OCI-LY1 (cell line): ENCODE results near the gene ZNF831.

Experiments
- H2AFZ ChIP-seq: fragments of 200-600 bp; sonication (generic), shearing (Covaris generic); 2 replicates; pipeline ENCODE4 v1.6.0; 2014; ENCODE audit warnings: antibody characterized with exemption, mild to moderate bottlenecking, low read length
- H3F3A ChIP-seq: fragments of 200-600 bp; sonication (generic), shearing (Covaris generic); 2 replicates; pipeline ENCODE4 v1.6.0; 2014; ENCODE audit warnings: mild to moderate bottlenecking, antibody characterized with exemption, low read length, moderate library complexity; ENCODE audit not compliant: insufficient read depth
- H3K27ac ChIP-seq: fragments of 200-600 bp; sonication (generic); 2 replicates; pipeline ENCODE4 v1.5.1; 2014; ENCODE audit warnings: low read length, mixed run types, mild to moderate bottlenecking, low read depth; ENCODE audit not compliant: poor library complexity, severe bottlenecking
- H3K27me3 ChIP-seq: fragments of 200-600 bp; sonication (generic); 2 replicates; pipeline ENCODE4 v1.6.0; 2014; ENCODE audit warnings: antibody characterized with exemption, mild to moderate bottlenecking, low read length, moderate library complexity; ENCODE audit not compliant: insufficient read depth
- H3K36me3 ChIP-seq: fragments of 200-600 bp; sonication (generic); 2 replicates; pipeline ENCODE4 v1.6.1; 2014; ENCODE audit warnings: mild to moderate bottlenecking, antibody characterized with exemption, low read length, moderate library complexity, mixed read lengths; ENCODE audit not compliant: insufficient read depth
- H3K4me1 ChIP-seq: fragments of 200-600 bp; sonication (generic); 2 replicates; pipeline ENCODE4 v1.5.1; 2014; ENCODE audit warnings: mild to moderate bottlenecking, low read length, moderate library complexity; ENCODE audit not compliant: insufficient read depth, severe bottlenecking
- H3K4me2 ChIP-seq: fragments of 200-600 bp; sonication (generic), shearing (Covaris generic); 2 replicates; pipeline ENCODE4 v1.6.1; 2014; ENCODE audit warnings: low read length
- H3K4me3 ChIP-seq: fragments of 200-600 bp; sonication (generic); 2 replicates; pipeline ENCODE4 v1.5.1; 2014; ENCODE audit warnings: low read length, low read depth, mild to moderate bottlenecking, mixed read lengths; ENCODE audit not compliant: poor library complexity, severe bottlenecking
- H3K79me2 ChIP-seq: fragments of 200-600 bp; shearing (Covaris generic); 2 replicates; pipeline ENCODE4 v1.6.1; 2016; ENCODE audit warnings: mixed run types, low read length, mixed read lengths; ENCODE audit not compliant: insufficient read depth
- H3K9ac ChIP-seq: fragments of 200-600 bp; sonication (generic), shearing (Covaris generic); 2 replicates; pipeline ENCODE4 v1.6.1; 2014; ENCODE audit warnings: mild to moderate bottlenecking, low read length, mixed read lengths
- H3K9me2 ChIP-seq: fragments of 200-600 bp; sonication (generic), shearing (Covaris generic); 2 replicates; pipeline ENCODE4 v1.6.1; 2014; ENCODE audit warnings: low read depth, mild to moderate bottlenecking, low read length, mixed read lengths
- H3K9me3 ChIP-seq: fragments of 200-600 bp; shearing (Covaris generic); 2 replicates; pipeline ENCODE4 v1.6.1; 2014; ENCODE audit warnings: low read length, mixed read lengths
- H4K20me1 ChIP-seq: fragments of 200-600 bp; sonication (generic), shearing (Covaris generic); 2 replicates; pipeline ENCODE4 v1.6.0; 2016; ENCODE audit warnings: mild to moderate bottlenecking, low read length; ENCODE audit not compliant: insufficient read depth
- CTCF ChIP-seq: fragments of 200-600 bp; sonication (generic), shearing (Covaris generic); IDR thresholded peaks from 2 replicates; pipeline ENCODE4 v1.5.1; 2017; ENCODE audit warnings: mild to moderate bottlenecking, antibody characterized with exemption, low read length, moderate library complexity, mixed read lengths
- EZH2 ChIP-seq: fragments of 200-600 bp; sonication (generic), shearing (Covaris generic); IDR thresholded peaks from 2 replicates; pipeline ENCODE4 v1.8.0; 2017; ENCODE audit warnings: borderline replicate concordance, mixed run types, mild to moderate bottlenecking, antibody characterized with exemption, low read length, moderate library complexity, mixed read lengths

ZNF831 gene

GRCh38 chr20:59247731-59248684, 84.4 kb downstream of the ZNF831 start:
- 0 out of 2 replicates have a peak, but pooled peaks cover 7% of the 10 kb centered on the region for H3K27me3 ChIP-seq
- no peaks in the 10 kb centered on the region for H3F3A ChIP-seq
- no peaks in the 10 kb centered on the region for H3K4me1 ChIP-seq
- no peaks in the 10 kb centered on the region for H3K9me3 ChIP-seq
- no peak overlapping the region for H3K4me2 ChIP-seq
- no peaks in the 10 kb centered on the region for H3K9me2 ChIP-seq
- no peak overlapping the region for H3K9ac ChIP-seq
- H3K4me3 ChIP-seq = no peak overlapping the region
- H3K27ac ChIP-seq = no peak overlapping the region
- H4K20me1 ChIP-seq = no peaks in the 10 kb centered on the region
- no peaks in the 10 kb centered on the region for H3K79me2 ChIP-seq
- H3K36me3 ChIP-seq = no peaks in the 10 kb centered on the region
- no peak overlapping the region for H2AFZ ChIP-seq
- no peak for TF ChIP-seq EZH2

- Histone ChIP-seq H3K9me2 (no peaks in the 10 kb centered on the region), H3K9me3 (no peaks in the 10 kb centered on the region), H3K4me3 (no peak overlapping the region), H3K9ac (no peak overlapping the region), H3K4me2 (no peak overlapping the region), H3K27me3 (0 out of 2 replicates have a peak, but pooled peaks cover 7% of the 10 kb centered on the region), H3K27ac (no peak overlapping the region), H3K79me2 (no peaks in the 10 kb centered on the region), H3F3A (no peaks in the 10 kb centered on the region), H3K4me1 (no peaks in the 10 kb centered on the region), H2AFZ (no peak overlapping the region), H4K20me1 (no peaks in the 10 kb centered on the region), H3K36me3 (no peaks in the 10 kb centered on the region)
- TF ChIP-seq EZH2 (no peak), CTCF (no peak)
These were observed 86.7 kb downstream of the ZNF831 start for GRCh38 chr20:59250293-59250692.

GRCh38 chr20:59253325-59253724, 89.7 kb downstream of the ZNF831 start:
- H3K4me3 ChIP-seq = no peak overlapping the region
- H3K4me2 ChIP-seq = no peak overlapping the region
- H3K79me2 ChIP-seq = no peaks in the 10 kb centered on the region
- no peaks in the 10 kb centered on the region for H3F3A ChIP-seq
- no peak overlapping the region for H2AFZ ChIP-seq
- no peak overlapping the region for H3K9ac ChIP-seq
- H3K4me1 ChIP-seq = no peaks in the 10 kb centered on the region
- no peaks in the 10 kb centered on the region for H3K9me3 ChIP-seq
- no peaks in the 10 kb centered on the region for H4K20me1 ChIP-seq
- H3K36me3 ChIP-seq = no peaks in the 10 kb centered on the region
- no peak overlapping the region for H3K27ac ChIP-seq
- no peaks in the 10 kb centered on the region for H3K9me2 ChIP-seq
- 0 out of 2 replicates have a peak, but pooled peaks cover 7% of the 10 kb centered on the region for H3K27me3 ChIP-seq
- no peak for TF ChIP-seq CTCF
- TF ChIP-seq EZH2 = no peak
